ENCODE measurements around the gene GAB4.
"Not testable (repeated sequence)": the region's sequence is repeated elsewhere in the genome, so short reads cannot be mapped to it uniquely, and the experiment has no call there.

GAB4 gene

GRCh38 chr22:16922706-16923105, 85.3 kb downstream of the GAB4 start:
- no peak for TF ChIP-seq CTCF (IDR thresholded peaks at IDR 0.05; ENCODE audit: low read depth, low read length)
- DNase-seq (ENCODE audit: low read depth in 2 of 2): no peak
- H3K4me3 ChIP-seq (replicated peaks in 1 of 2; ENCODE audit: low read depth in 2 of 2, low read length in 2 of 2): no peak overlapping the region

GRCh38 chr22:16922076-16922475, 85.9 kb downstream of the GAB4 start:
- DNase-seq (ENCODE audit: low read depth in 2 of 2): no peak
- no peak for TF ChIP-seq CTCF (IDR thresholded peaks at IDR 0.05; ENCODE audit: low read depth, low read length)

GRCh38 chr22:16917144-16918003, 90.6 kb downstream of the GAB4 start:
- DNase-seq (ENCODE audit: low read depth in 2 of 2): peak; percentile 45 to 66
- no peak overlapping the region for H3K4me3 ChIP-seq (replicated peaks in 1 of 2; ENCODE audit: low read depth in 2 of 2, low read length in 2 of 2)
- peak; percentile 61 for TF ChIP-seq CTCF (IDR thresholded peaks at IDR 0.05; ENCODE audit: low read depth, low read length)

More at GRCh38 chr22:16922076-16922475, 85.9 kb downstream of the GAB4 start:
- no peak overlapping the region for H3K4me3 ChIP-seq (replicated peaks in 1 of 2; ENCODE audit: low read depth in 2 of 2, low read length in 2 of 2)

GRCh38 chr22:16915701-16916100, 92.3 kb downstream of the GAB4 start:
- no peak overlapping the region for H3K4me3 ChIP-seq (replicated peaks in 1 of 2; ENCODE audit: low read depth in 2 of 2, low read length in 2 of 2)
- DNase-seq (ENCODE audit: low read depth in 2 of 2): peak in 1 of 2 donors; percentile 20
- no peak for TF ChIP-seq CTCF (IDR thresholded peaks at IDR 0.05; ENCODE audit: low read depth, low read length)

GRCh38 chr22:16914911-16915310, 93.1 kb downstream of the GAB4 start:
- H3K4me3 ChIP-seq (replicated peaks in 1 of 2; ENCODE audit: low read depth in 2 of 2, low read length in 2 of 2); DNase-seq (ENCODE audit: low read depth in 2 of 2): not testable (repeated sequence)

- no peak for DNase-seq (ENCODE audit: low read depth in 2 of 2)
- no peak for TF ChIP-seq CTCF (IDR thresholded peaks at IDR 0.05; ENCODE audit: low read depth, low read length)
- H3K4me3 ChIP-seq (replicated peaks in 1 of 2; ENCODE audit: low read depth in 2 of 2, low read length in 2 of 2): no peak overlapping the region
Observed at GRCh38 chr22:16914006-16914405, 94.0 kb downstream of the GAB4 start.

GRCh38 chr22:16912281-16912680, 95.7 kb downstream of the GAB4 start:
- no peak for DNase-seq (ENCODE audit: low read depth in 2 of 2)
- TF ChIP-seq CTCF (IDR thresholded peaks at IDR 0.05; ENCODE audit: low read depth, low read length): no peak

More at GRCh38 chr22:16912281-16912680, 95.7 kb downstream of the GAB4 start:
- no peak overlapping the region for H3K4me3 ChIP-seq (replicated peaks in 1 of 2; ENCODE audit: low read depth in 2 of 2, low read length in 2 of 2)

All from cardiac fibroblast (primary cell).